ENCODE measurements around the gene CBLIF.

DNA sequence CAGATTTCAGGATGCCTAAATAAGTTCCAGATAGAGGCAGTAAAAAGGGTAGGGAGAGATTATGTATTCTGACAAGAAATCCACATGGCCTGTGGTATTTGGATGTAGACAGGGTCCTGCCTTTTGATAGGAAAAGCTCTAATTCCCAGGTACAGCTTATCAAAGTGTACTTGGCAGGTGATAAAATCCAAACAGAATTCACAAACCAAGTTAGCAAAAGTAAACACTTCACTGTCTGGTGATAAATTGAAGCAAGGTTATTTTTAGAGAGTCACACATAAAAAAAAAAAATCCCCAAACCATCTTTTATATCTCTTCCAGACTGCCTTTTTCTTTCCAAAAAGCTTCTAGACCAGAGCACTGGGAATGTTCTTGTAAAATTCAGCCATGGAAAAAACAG is 5.7 kb downstream of the CBLIF start:
- TF ChIP-seq, protein P1, sequence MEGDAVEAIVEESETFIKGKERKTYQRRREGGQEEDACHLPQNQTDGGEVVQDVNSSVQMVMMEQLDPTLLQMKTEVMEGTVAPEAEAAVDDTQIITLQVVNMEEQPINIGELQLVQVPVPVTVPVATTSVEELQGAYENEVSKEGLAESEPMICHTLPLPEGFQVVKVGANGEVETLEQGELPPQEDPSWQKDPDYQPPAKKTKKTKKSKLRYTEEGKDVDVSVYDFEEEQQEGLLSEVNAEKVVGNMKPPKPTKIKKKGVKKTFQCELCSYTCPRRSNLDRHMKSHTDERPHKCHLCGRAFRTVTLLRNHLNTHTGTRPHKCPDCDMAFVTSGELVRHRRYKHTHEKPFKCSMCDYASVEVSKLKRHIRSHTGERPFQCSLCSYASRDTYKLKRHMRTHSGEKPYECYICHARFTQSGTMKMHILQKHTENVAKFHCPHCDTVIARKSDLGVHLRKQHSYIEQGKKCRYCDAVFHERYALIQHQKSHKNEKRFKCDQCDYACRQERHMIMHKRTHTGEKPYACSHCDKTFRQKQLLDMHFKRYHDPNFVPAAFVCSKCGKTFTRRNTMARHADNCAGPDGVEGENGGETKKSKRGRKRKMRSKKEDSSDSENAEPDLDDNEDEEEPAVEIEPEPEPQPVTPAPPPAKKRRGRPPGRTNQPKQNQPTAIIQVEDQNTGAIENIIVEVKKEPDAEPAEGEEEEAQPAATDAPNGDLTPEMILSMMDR (IDR thresholded peaks at IDR 0.05) = no peak
- no peak for TF ChIP-seq POLR2A (IDR thresholded peaks at IDR 0.05)

Measured in testis (tissue), 2 donors.